CD14-positive monocyte (primary cell): ENCODE results near the gene FGF6. TPM values are rescaled to one million over a fixed set of nuclear protein-coding genes. Genes with fewer than 3 reads are reported as not detected.
A peak's percentile ranks its signal among the peaks of the same experiment; 100 is the strongest.

ENCODE experiments used
- DNase-seq, 3 donors: peaks; one replicate each; pipeline ENCODE4 v3.0.0-alpha.2; 2011 to 2022
- H2AFZ ChIP-seq: 2 replicates; pipeline ENCODE4 v1.6.0; 2012; ENCODE audit warnings: mild to moderate bottlenecking, low read depth, low read length, inconsistent platforms; ENCODE audit not compliant: insufficient read depth, poor library complexity, severe bottlenecking
- H3K27ac ChIP-seq, 2 donors: 1 replicate in 1 of 2; 2 replicates in 1 of 2; pipeline ENCODE4 v1.5.1; 2012 to 2013; ENCODE audit warnings: low read length in 2 of 2, control low read depth in 1 of 2, inconsistent platforms in 1 of 2, low read depth in 1 of 2, mild to moderate bottlenecking in 1 of 2
- H3K27me3 ChIP-seq, 2 donors: one replicate each; pipeline versions ENCODE4 v1.6.0 to v1.6.1; 2011 to 2013; ENCODE audit warnings: low read length in 2 of 2; ENCODE audit not compliant: control insufficient read depth in 2 of 2, insufficient read depth in 2 of 2
- H3K36me3 ChIP-seq, 2 donors: replicated peaks in 1 of 2; 1 replicate in 1 of 2; 2 replicates in 1 of 2; pipeline versions ENCODE4 v1.5.1 to v1.6.1; 2012 to 2013; ENCODE audit warnings: low read length in 2 of 2, control low read depth in 1 of 2, inconsistent platforms in 1 of 2, mild to moderate bottlenecking in 1 of 2; ENCODE audit not compliant: insufficient read depth in 2 of 2, control insufficient read depth in 1 of 2
- H3K4me1 ChIP-seq, 2 donors: 1 replicate in 1 of 2; 2 replicates in 1 of 2; pipeline versions ENCODE4 v1.5.1 to v1.6.1; 2012 to 2013; ENCODE audit warnings: low read length in 2 of 2, control low read depth in 1 of 2, inconsistent platforms in 1 of 2, mild to moderate bottlenecking in 1 of 2, moderate library complexity in 1 of 2; ENCODE audit not compliant: insufficient read depth in 2 of 2, control insufficient read depth in 1 of 2
- H3K4me2 ChIP-seq: replicated peaks from 2 replicates; pipeline ENCODE3; 2012; ENCODE audit warnings: low read length, moderate library complexity, mild to moderate bottlenecking; ENCODE audit not compliant: poor library complexity, severe bottlenecking; ENCODE audit errors: extremely low read depth
- H3K4me3 ChIP-seq, 3 experiments: fragments of 200-600 bp in 1 of 3; sonication (generic) in 1 of 3; replicated peaks in 1 of 3; 1 replicate in 2 of 3; 2 replicates in 1 of 3; pipeline ENCODE4 v1.5.1; 2011 to 2013; ENCODE audit warnings: low read length in 3 of 3, mild to moderate bottlenecking in 3 of 3, control low read depth in 2 of 3, low read depth in 2 of 3, inconsistent platforms in 1 of 3, moderate library complexity in 1 of 3
- H3K79me2 ChIP-seq: 2 replicates; pipeline ENCODE4 v1.6.0; 2012; ENCODE audit warnings: mild to moderate bottlenecking, control low read depth, inconsistent platforms, low read length, moderate library complexity; ENCODE audit not compliant: insufficient read depth
- H3K9ac ChIP-seq: 2 replicates; pipeline ENCODE4 v1.6.0; 2017; ENCODE audit warnings: low read length, mild to moderate bottlenecking; ENCODE audit not compliant: insufficient read depth, poor library complexity, severe bottlenecking
- H3K9me3 ChIP-seq, 2 donors: replicated peaks in 1 of 2; 1 replicate in 1 of 2; 2 replicates in 1 of 2; pipeline versions ENCODE4 v1.5.1 to v1.6.1; 2012 to 2013; ENCODE audit warnings: low read length in 2 of 2, control low read depth in 1 of 2; ENCODE audit not compliant: control insufficient read depth in 1 of 2, insufficient read depth in 1 of 2
- H4K20me1 ChIP-seq: 2 replicates; pipeline ENCODE4 v1.6.0; 2012; ENCODE audit warnings: mild to moderate bottlenecking, low read length, control low read depth, moderate library complexity; ENCODE audit not compliant: insufficient read depth
- H3K27ac Mint-ChIP-seq, 7 donors: one replicate each; pipeline ENCODE4 v1.8.0; 2020; ENCODE audit warnings: mild to moderate bottlenecking in 7 of 7, mixed read lengths in 7 of 7, moderate library complexity in 6 of 7, inconsistent platforms in 2 of 7
- H3K27me3 Mint-ChIP-seq, 3 donors: one replicate each; pipeline ENCODE4 v1.8.0; 2021 to 2022; ENCODE audit warnings: low read depth in 3 of 3, mild to moderate bottlenecking in 3 of 3, mixed read lengths in 3 of 3, moderate library complexity in 3 of 3, inconsistent platforms in 1 of 3
- H3K36me3 Mint-ChIP-seq, 2 donors: one replicate each; pipeline ENCODE4 v1.8.0; 2020; ENCODE audit warnings: mixed read lengths in 2 of 2, inconsistent platforms in 1 of 2, mild to moderate bottlenecking in 1 of 2
- H3K4me1 Mint-ChIP-seq: one replicate; pipeline ENCODE4 v1.8.0; 2020; ENCODE audit warnings: mild to moderate bottlenecking, mixed read lengths
- H3K4me3 Mint-ChIP-seq, 2 donors: one replicate each; pipeline ENCODE4 v1.8.0; 2020; ENCODE audit warnings: mild to moderate bottlenecking in 2 of 2, mixed read lengths in 2 of 2, moderate library complexity in 1 of 2
- H3K9me3 Mint-ChIP-seq, 7 donors: one replicate each; pipeline ENCODE4 v1.8.0; 2020 to 2022; ENCODE audit warnings: mixed read lengths in 7 of 7, mild to moderate bottlenecking in 6 of 7, moderate library complexity in 6 of 7, inconsistent platforms in 2 of 7
- CTCF ChIP-seq: fragments of 200-600 bp; IDR thresholded peaks from one replicate; pipeline ENCODE4 v1.8.0; 2022; ENCODE audit warnings: antibody characterized with exemption, mild to moderate bottlenecking
- WGBS: methylation state at CpG from one replicate; pipeline ENCODE4 v1.1.5; 2013; ENCODE audit warnings: missing lambda C conversion rate; ENCODE audit not compliant: insufficient coverage; 5-methylcytosine and 5-hydroxymethylcytosine counted together
- intact Hi-C, 2 donors: fragments of 100-400 bp; cut with micrococcal nuclease; formaldehyde crosslinking; loops; one replicate each; pipeline versions ENCODE4 v1.15.0 to v1.15.1; 2023
- polyA plus RNA-seq, 3 donors: library from polyadenylated mRNA; depleted of rRNA in 1 of 3; unstranded in 2 of 3; stranded (reverse) in 1 of 3; fragments of 300-500 nt in 2 of 3; fragments of >200 nt in 1 of 3; fragmentation: Illumina TruSeq in 2 of 3; gene quantifications; 1 replicate in 2 of 3; 2 replicates in 1 of 3; pipeline ENCODE4 v1.2.3, GENCODE V29; 2012 to 2021

Gene FGF6
- polyA plus RNA-seq, 3 donors: not detected

DNA sequence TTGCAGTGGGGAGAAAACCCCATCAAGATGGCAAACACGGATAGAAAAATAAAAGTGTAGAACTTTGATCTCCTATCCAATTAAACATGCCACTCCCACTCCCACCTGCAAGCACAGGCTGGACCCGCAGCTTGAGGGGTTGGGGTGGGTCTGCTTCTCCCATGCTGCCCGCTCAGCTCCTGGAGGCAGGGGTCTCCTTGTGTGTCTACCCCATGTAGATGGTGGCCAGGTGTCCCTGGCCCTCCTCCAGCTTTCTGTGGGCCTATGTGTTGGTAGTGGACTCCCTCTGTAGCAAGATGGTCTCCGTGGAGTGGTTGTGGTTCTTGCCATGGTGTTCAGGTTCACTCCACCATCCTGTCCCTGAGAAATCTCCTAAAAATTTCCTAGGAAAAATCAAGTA lies 42.6 kb downstream of the FGF6 start:
- WGBS: no CpG with 5 or more reads among the region's 4 CpGs
- peaks cover 9 to 11% (median 9%) of the 10 kb centered on the region in 3 donors for H3K27me3 Mint-ChIP-seq
- Histone ChIP-seq H3K9me3 (no peaks in the 10 kb centered on the region), H3K4me3 (no peak overlapping the region), H3K4me1 (no peaks in the 10 kb centered on the region), H3K27me3 (no peaks in the 10 kb centered on the region), H3K79me2 (no peaks in the 10 kb centered on the region), H3K9ac (no peak overlapping the region), H3K36me3 (no peaks in the 10 kb centered on the region), H4K20me1 (no peaks in the 10 kb centered on the region), H3K4me2 (no peak overlapping the region), H2AFZ (no peak overlapping the region), H3K27ac (no peak overlapping the region)
- H3K27ac Mint-ChIP-seq: no peak overlapping the region
- no peak for TF ChIP-seq CTCF
- intact Hi-C loops: no loop called here
- DNase-seq: no peak
- H3K4me1 Mint-ChIP-seq: no peaks in the 10 kb centered on the region
- H3K9me3 Mint-ChIP-seq: peaks cover 0 to 3% (median 0%) of the 10 kb centered on the region in 7 donors
- no peak overlapping the region for H3K4me3 Mint-ChIP-seq
- no peaks in the 10 kb centered on the region for H3K36me3 Mint-ChIP-seq

DNA sequence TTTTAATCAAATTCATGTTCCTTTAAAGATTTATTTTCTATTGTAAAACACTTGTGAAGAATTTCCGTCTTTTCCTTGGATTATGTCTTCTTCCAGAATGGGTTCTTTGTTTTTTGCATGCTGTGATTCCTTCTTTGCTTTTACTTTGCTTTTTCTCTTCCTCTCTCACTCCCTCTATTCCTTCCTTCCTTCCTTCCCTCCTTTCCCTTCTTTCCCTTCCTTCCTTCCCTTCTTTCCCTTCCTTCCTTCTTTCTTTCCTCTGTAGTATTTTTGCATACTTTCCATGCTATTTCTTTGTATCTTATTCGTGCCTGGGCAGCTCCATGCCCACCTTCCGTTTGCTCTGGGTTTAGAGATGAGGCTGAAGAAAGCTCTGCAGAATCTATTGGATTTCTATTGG lies 44.5 kb downstream of the FGF6 start:
- H4K20me1 ChIP-seq: no peaks in the 10 kb centered on the region
- no peaks in the 10 kb centered on the region for H3K4me1 ChIP-seq
- H3K27ac Mint-ChIP-seq: no peak overlapping the region
- no peak overlapping the region for H3K4me2 ChIP-seq
- peak overlapping the region in 1 of 2 donors; percentile 3 for H3K4me3 Mint-ChIP-seq
- no peaks in the 10 kb centered on the region for H3K36me3 ChIP-seq
- H3K27ac ChIP-seq: no peak overlapping the region
- peaks cover 9 to 11% (median 9%) of the 10 kb centered on the region in 3 donors for H3K27me3 Mint-ChIP-seq
- no peaks in the 10 kb centered on the region for H3K4me1 Mint-ChIP-seq
- no peak overlapping the region for H2AFZ ChIP-seq
- peaks cover 0 to 3% (median 0%) of the 10 kb centered on the region in 7 donors for H3K9me3 Mint-ChIP-seq
- intact Hi-C loops: no loop called here
- no peaks in the 10 kb centered on the region for H3K79me2 ChIP-seq
- no peak overlapping the region for H3K9ac ChIP-seq
- WGBS: no CpG with 5 or more reads among the region's 3 CpGs
- no peaks in the 10 kb centered on the region for H3K27me3 ChIP-seq
- no peaks in the 10 kb centered on the region for H3K36me3 Mint-ChIP-seq
- no peak overlapping the region for H3K4me3 ChIP-seq
- no peak for DNase-seq
- no peak for TF ChIP-seq CTCF
- H3K9me3 ChIP-seq: no peaks in the 10 kb centered on the region
